MM.1S (cell line): ENCODE results near the gene CHKB.

ENCODE experiments used
- EZH2 ChIP-seq: fragments of 300-600 bp; sonication (generic); optimal IDR thresholded peaks from 2 replicates; pipeline ENCODE3; 2017; ENCODE audit warnings: low read depth, mild to moderate bottlenecking, antibody characterized with exemption, low read length, mixed read lengths
- TF ChIP-seq, protein P1 (sequence below): fragments of 300-600 bp; sonication (generic); IDR thresholded peaks from 2 replicates; pipeline ENCODE4 v1.5.1; 2016; ENCODE audit warnings: antibody characterized with exemption, low read length, mixed read lengths

DNA sequence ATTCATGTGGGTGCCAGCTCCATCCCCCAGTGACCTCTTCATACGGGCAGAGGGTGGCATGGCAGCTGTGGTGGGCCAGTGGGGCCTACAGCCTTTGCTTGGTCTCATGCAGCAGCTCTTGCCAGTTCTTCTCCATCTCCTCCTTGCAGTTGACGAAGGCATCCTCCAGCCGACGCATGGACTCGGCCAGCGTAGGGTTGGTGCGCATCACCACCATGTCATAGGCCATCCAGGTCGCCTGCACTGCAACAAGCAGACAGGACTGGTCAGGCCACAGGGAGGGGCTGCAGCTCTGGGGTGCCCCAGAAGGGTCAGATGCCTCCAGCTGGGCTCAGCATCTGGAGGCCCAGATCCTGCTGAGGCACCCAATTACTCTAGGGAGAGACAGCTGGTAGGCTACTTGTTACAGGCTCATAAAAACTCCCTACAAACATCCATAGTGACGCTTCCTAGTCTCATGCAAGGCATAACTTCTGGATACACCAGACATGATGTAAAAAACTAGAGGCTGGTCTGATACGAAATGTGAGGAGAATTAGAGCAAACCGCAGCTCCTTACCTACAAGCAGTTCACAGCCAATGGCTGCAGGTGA is 31.4 kb downstream of the CHKB start:
- TF ChIP-seq, protein P1, sequence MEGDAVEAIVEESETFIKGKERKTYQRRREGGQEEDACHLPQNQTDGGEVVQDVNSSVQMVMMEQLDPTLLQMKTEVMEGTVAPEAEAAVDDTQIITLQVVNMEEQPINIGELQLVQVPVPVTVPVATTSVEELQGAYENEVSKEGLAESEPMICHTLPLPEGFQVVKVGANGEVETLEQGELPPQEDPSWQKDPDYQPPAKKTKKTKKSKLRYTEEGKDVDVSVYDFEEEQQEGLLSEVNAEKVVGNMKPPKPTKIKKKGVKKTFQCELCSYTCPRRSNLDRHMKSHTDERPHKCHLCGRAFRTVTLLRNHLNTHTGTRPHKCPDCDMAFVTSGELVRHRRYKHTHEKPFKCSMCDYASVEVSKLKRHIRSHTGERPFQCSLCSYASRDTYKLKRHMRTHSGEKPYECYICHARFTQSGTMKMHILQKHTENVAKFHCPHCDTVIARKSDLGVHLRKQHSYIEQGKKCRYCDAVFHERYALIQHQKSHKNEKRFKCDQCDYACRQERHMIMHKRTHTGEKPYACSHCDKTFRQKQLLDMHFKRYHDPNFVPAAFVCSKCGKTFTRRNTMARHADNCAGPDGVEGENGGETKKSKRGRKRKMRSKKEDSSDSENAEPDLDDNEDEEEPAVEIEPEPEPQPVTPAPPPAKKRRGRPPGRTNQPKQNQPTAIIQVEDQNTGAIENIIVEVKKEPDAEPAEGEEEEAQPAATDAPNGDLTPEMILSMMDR = no peak
- TF ChIP-seq EZH2 = no peak
